MM.1S (cell line): ENCODE results near the gene YY1AP1.

Experiments used
- EZH2phosphoT487 ChIP-seq: fragments of 300-600 bp; sonication (generic); IDR thresholded peaks from 2 replicates; pipeline ENCODE4 v1.6.1; 2018; ENCODE audit warnings: antibody characterized with exemption, low read length
- TF ChIP-seq, protein P1 (sequence below): fragments of 300-600 bp; sonication (generic); IDR thresholded peaks from 2 replicates; pipeline ENCODE4 v1.5.1; 2016; ENCODE audit warnings: antibody characterized with exemption, low read length, mixed read lengths

DNA sequence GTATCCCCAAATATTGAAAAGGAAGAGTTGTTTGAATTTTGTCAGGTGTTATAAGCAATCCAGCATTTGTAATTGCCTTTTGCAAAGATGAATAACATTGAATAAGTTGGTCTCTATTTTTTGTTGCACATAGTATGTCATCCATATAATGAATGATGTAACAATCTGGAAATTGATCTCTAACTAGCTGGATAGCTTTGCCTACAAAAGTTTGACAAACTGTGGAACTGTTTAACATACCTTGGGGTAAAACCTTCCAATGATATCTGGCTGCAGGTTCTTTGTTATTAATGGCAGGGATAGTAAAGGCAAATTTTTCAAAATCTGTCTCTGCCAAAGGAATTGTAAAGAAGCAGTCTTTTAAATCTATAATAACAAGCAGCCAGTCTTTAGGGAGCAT lies 8.0 kb upstream of the YY1AP1 start:
- TF ChIP-seq, protein P1, sequence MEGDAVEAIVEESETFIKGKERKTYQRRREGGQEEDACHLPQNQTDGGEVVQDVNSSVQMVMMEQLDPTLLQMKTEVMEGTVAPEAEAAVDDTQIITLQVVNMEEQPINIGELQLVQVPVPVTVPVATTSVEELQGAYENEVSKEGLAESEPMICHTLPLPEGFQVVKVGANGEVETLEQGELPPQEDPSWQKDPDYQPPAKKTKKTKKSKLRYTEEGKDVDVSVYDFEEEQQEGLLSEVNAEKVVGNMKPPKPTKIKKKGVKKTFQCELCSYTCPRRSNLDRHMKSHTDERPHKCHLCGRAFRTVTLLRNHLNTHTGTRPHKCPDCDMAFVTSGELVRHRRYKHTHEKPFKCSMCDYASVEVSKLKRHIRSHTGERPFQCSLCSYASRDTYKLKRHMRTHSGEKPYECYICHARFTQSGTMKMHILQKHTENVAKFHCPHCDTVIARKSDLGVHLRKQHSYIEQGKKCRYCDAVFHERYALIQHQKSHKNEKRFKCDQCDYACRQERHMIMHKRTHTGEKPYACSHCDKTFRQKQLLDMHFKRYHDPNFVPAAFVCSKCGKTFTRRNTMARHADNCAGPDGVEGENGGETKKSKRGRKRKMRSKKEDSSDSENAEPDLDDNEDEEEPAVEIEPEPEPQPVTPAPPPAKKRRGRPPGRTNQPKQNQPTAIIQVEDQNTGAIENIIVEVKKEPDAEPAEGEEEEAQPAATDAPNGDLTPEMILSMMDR, result no peak
- TF ChIP-seq EZH2phosphoT487, result no peak
